Mesenchymal stem cell (in vitro differentiated cells and primary cell): ENCODE results near the gene UBR1.

Experiments used
- DNase-seq: peaks from one replicate; pipeline ENCODE4 v3.0.0-alpha.2; 2013
- H2AFZ ChIP-seq: one replicate; pipeline ENCODE4 v1.6.1; 2013; ENCODE audit warnings: low read depth, mild to moderate bottlenecking, control low read depth, inconsistent platforms, low read length, moderate library complexity
- H2AK5ac ChIP-seq: 2 replicates; pipeline ENCODE4 v1.6.1; 2013; ENCODE audit warnings: low read length, moderate library complexity, mild to moderate bottlenecking, inconsistent platforms; ENCODE audit not compliant: severe bottlenecking
- H2BK120ac ChIP-seq: one replicate; pipeline ENCODE4 v1.6.1; 2013; ENCODE audit warnings: low read depth, mild to moderate bottlenecking, inconsistent platforms, low read length, moderate library complexity
- H2BK12ac ChIP-seq, 2 experiments: one replicate each; pipeline ENCODE4 v1.6.1; 2013; ENCODE audit warnings: inconsistent platforms in 2 of 2, low read length in 2 of 2, mild to moderate bottlenecking in 2 of 2, moderate library complexity in 2 of 2, control low read depth in 1 of 2
- H2BK15ac ChIP-seq: one replicate; pipeline ENCODE4 v1.6.1; 2013; ENCODE audit warnings: mild to moderate bottlenecking, low read depth, inconsistent platforms; ENCODE audit not compliant: poor library complexity, severe bottlenecking
- H2BK5ac ChIP-seq: 2 replicates; pipeline ENCODE4 v1.6.1; 2013; ENCODE audit warnings: low read depth, mild to moderate bottlenecking, low read length, control low read depth, inconsistent platforms; ENCODE audit not compliant: poor library complexity, severe bottlenecking
- H3K14ac ChIP-seq, 2 experiments: one replicate each; pipeline ENCODE4 v1.6.1; 2013; ENCODE audit warnings: inconsistent platforms in 2 of 2, low read length in 2 of 2, control low read depth in 1 of 2, mild to moderate bottlenecking in 1 of 2, moderate library complexity in 1 of 2
- H3K18ac ChIP-seq, 2 experiments: one replicate each; pipeline ENCODE4 v1.6.1; 2013; ENCODE audit warnings: inconsistent platforms in 2 of 2, low read length in 2 of 2, control low read depth in 1 of 2, low read depth in 1 of 2, mild to moderate bottlenecking in 1 of 2
- H3K23ac ChIP-seq, 2 experiments: one replicate each; pipeline ENCODE4 v1.6.1; 2013; ENCODE audit warnings: inconsistent platforms in 2 of 2, low read length in 2 of 2, mild to moderate bottlenecking in 2 of 2, moderate library complexity in 2 of 2, control low read depth in 1 of 2
- H3K27ac ChIP-seq: 2 replicates; pipeline ENCODE4 v1.5.1; 2013; ENCODE audit warnings: mild to moderate bottlenecking, moderate library complexity, low read length, control low read depth, inconsistent platforms; ENCODE audit not compliant: poor library complexity, severe bottlenecking
- H3K27me3 ChIP-seq, 2 experiments: 2 replicates each; pipeline versions ENCODE4 v1.6.1 to v1.7.0; 2013; ENCODE audit warnings: low read length in 2 of 2, mild to moderate bottlenecking in 2 of 2, moderate library complexity in 2 of 2, control low read depth in 1 of 2, inconsistent platforms in 1 of 2; ENCODE audit not compliant: control insufficient read depth in 1 of 2, insufficient read depth in 1 of 2
- H3K36me3 ChIP-seq, 2 experiments: 2 replicates each; pipeline versions ENCODE4 v1.6.1 to v1.7.0; 2013; ENCODE audit warnings: low read length in 2 of 2, control low read depth in 1 of 2, inconsistent platforms in 1 of 2, low read depth in 1 of 2, mild to moderate bottlenecking in 1 of 2; ENCODE audit not compliant: insufficient read depth in 2 of 2, control insufficient read depth in 1 of 2
- H3K4ac ChIP-seq, 2 experiments: one replicate each; pipeline ENCODE4 v1.6.1; 2013; ENCODE audit warnings: inconsistent platforms in 2 of 2, low read length in 2 of 2, mild to moderate bottlenecking in 2 of 2, moderate library complexity in 2 of 2, control low read depth in 1 of 2, low read depth in 1 of 2
- H3K4me1 ChIP-seq: 2 replicates; pipeline ENCODE4 v1.6.1; 2013; ENCODE audit warnings: low read depth, low read length, control low read depth; ENCODE audit not compliant: control insufficient read depth, insufficient read depth
- H3K4me2 ChIP-seq: 2 replicates; pipeline ENCODE4 v1.6.1; 2013; ENCODE audit warnings: low read length, mild to moderate bottlenecking, inconsistent platforms; ENCODE audit not compliant: poor library complexity, severe bottlenecking
- H3K4me3 ChIP-seq, 2 experiments: 2 replicates each; pipeline versions ENCODE4 v1.5.1 to v1.7.0; 2013; ENCODE audit warnings: low read length in 2 of 2, mild to moderate bottlenecking in 2 of 2, control low read depth in 1 of 2, low read depth in 1 of 2; ENCODE audit not compliant: insufficient read depth in 1 of 2
- H3K79me1 ChIP-seq: replicated peaks from 2 replicates; pipeline ENCODE4 v1.6.1; 2013; ENCODE audit warnings: mild to moderate bottlenecking, control low read depth, low read length, inconsistent platforms; ENCODE audit not compliant: poor library complexity, severe bottlenecking
- H3K9ac ChIP-seq: 2 replicates; pipeline ENCODE4 v1.7.0; 2013; ENCODE audit warnings: mild to moderate bottlenecking, low read length, moderate library complexity
- H3K9me3 ChIP-seq: 2 replicates; pipeline ENCODE4 v1.7.0; 2013; ENCODE audit warnings: mild to moderate bottlenecking, low read length; ENCODE audit not compliant: control insufficient read depth
- H4K8ac ChIP-seq: one replicate; pipeline ENCODE4 v1.6.1; 2013; ENCODE audit warnings: inconsistent platforms, mild to moderate bottlenecking, low read length, moderate library complexity
- H4K91ac ChIP-seq: one replicate; pipeline ENCODE4 v1.6.1; 2013; ENCODE audit warnings: mild to moderate bottlenecking, low read length, inconsistent platforms
- WGBS: methylation state at CpG from one replicate; pipeline ENCODE4 v1.1.7; 2013; ENCODE audit warnings: mixed read lengths; 5-methylcytosine and 5-hydroxymethylcytosine counted together

The UBR1 gene

DNA sequence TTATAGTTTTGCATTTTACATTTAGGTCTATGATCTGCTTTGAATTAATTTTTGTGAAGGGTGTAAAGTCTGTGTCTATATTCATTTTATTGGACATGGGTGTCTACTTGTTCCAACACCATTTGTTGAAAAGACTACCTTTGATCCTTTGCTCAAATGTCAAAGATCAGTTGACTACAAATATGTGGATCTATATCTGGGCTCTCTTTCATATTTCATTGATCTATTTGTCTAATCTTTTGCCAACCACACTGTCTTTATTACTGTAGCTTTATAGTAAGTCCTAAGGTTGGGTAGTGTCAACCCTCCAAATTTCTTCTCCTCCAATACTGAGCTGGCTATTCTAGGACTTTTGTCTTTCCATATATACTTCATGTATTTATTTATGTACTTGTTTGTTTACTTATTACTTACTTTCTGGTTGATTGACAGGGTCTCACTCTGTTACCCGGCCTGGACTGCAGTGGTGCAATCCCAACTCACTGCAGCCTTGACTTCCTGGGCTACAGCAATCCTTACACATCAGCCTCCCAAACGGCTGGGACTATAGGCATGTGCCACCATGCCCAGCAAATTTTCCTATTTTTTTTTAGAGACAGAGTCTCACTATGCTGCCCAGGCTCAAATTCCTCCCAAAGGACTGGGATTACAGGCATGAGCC lies 131.5 kb downstream of the UBR1 start:
- Histone ChIP-seq H2AK5ac (no peak overlapping the region), H3K14ac (no peak overlapping the region), H2BK5ac (no peak overlapping the region), H3K4ac (no peak overlapping the region), H3K27ac (no peak overlapping the region), H3K4me3 (no peak overlapping the region), H3K18ac (no peak overlapping the region), H4K8ac (no peak overlapping the region), H3K9ac (no peak overlapping the region), H3K27me3 (no peaks in the 10 kb centered on the region), H3K36me3 (peaks cover 21 to 86% of the 10 kb centered on the region in 2 experiments), H3K4me2 (no peak overlapping the region), H4K91ac (no peak overlapping the region), H3K9me3 (no peaks in the 10 kb centered on the region), H3K4me1 (no peaks in the 10 kb centered on the region), H2BK12ac (no peak overlapping the region), H2BK15ac (no peak overlapping the region), H2AFZ (no peak overlapping the region), H2BK120ac (no peak overlapping the region), H3K23ac (no peak overlapping the region), H3K79me1 (peaks cover 1% of the 10 kb centered on the region)
- no peak for DNase-seq
- WGBS = 100% methylated on average over 2 of the region's 2 CpGs

DNA sequence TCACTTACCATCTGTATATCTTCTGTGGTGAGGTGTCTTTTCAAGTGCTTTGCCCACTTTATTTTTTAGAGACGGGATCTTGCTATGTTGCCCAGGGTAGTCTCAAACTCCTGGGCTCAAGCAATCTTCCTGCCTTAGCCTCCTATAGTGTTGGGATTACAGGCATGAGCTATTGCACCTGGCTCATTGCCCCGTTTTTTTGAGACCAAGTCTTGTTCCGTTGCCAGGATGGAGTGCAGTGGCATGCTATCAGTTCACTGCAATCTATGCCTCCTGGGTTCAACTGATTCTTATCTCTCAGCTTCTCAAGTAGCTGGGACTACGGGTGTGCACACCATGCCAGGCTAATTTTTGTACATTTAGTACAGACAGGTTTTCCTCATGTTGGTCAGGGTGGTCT lies 132.7 kb downstream of the UBR1 start:
- Histone ChIP-seq H2BK5ac (no peak overlapping the region), H3K36me3 (peaks cover 23 to 92% of the 10 kb centered on the region in 2 experiments), H2BK15ac (no peak overlapping the region), H3K4me3 (no peak overlapping the region), H4K91ac (no peak overlapping the region), H3K4me1 (no peaks in the 10 kb centered on the region), H3K23ac (no peak overlapping the region), H3K18ac (no peak overlapping the region), H4K8ac (no peak overlapping the region), H2AFZ (no peak overlapping the region), H3K27ac (no peak overlapping the region), H3K14ac (no peak overlapping the region), H3K9ac (no peak overlapping the region), H3K4ac (no peak overlapping the region), H3K27me3 (no peaks in the 10 kb centered on the region), H3K4me2 (no peak overlapping the region), H2BK120ac (no peak overlapping the region), H2AK5ac (no peak overlapping the region), H2BK12ac (no peak overlapping the region), H3K79me1 (peaks cover 3% of the 10 kb centered on the region), H3K9me3 (no peaks in the 10 kb centered on the region)
- 93% methylated on average over 4 of the region's 4 CpGs for WGBS
- DNase-seq = no peak

- WGBS = no CpG with 5 or more reads among the region's 1 CpG
- H3K27me3 ChIP-seq = no peaks in the 10 kb centered on the region
- H3K9ac ChIP-seq = no peak overlapping the region
- no peak overlapping the region for H2BK120ac ChIP-seq
- no peak overlapping the region for H2BK5ac ChIP-seq
- no peaks in the 10 kb centered on the region for H3K9me3 ChIP-seq
- no peak overlapping the region for H3K27ac ChIP-seq
- no peak overlapping the region for H3K4ac ChIP-seq
- no peaks in the 10 kb centered on the region for H3K4me1 ChIP-seq
- H3K14ac ChIP-seq = no peak overlapping the region
- H3K4me2 ChIP-seq = no peak overlapping the region
- H2AFZ ChIP-seq = no peak overlapping the region
- H2AK5ac ChIP-seq = no peak overlapping the region
- no peak overlapping the region for H3K4me3 ChIP-seq
- no peak overlapping the region for H4K91ac ChIP-seq
- peaks cover 23 to 79% of the 10 kb centered on the region in 2 experiments for H3K36me3 ChIP-seq
- H3K23ac ChIP-seq = no peak overlapping the region
- no peak overlapping the region for H4K8ac ChIP-seq
- peaks cover 5% of the 10 kb centered on the region for H3K79me1 ChIP-seq
- no peak overlapping the region for H2BK15ac ChIP-seq
- DNase-seq = no peak
- no peak overlapping the region for H2BK12ac ChIP-seq
- H3K18ac ChIP-seq = no peak overlapping the region
Observed at GRCh38 chr15:42971830-42972229, 134.0 kb downstream of the UBR1 start.

DNA sequence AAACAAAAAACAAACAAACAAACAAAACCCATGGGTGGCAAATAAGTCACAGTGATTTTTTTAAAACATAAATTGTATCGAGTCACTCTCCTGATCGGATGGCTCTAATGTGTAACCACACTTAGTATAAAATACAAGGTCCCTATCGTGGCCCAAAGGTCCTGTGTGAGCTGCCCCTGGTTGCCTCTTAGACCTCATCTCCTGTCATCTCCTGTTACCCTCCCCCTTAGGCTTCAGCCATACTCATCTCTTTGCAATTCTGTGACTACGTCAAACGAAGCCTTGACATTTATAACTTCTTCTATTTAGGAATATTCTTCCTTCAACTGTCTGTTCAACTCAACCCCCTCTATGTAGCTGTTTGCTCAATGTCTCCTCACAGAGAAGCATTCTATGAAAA lies 141.4 kb downstream of the UBR1 start:
- Histone ChIP-seq H2AFZ (no peak overlapping the region), H3K14ac (no peak overlapping the region), H3K4me2 (no peak overlapping the region), H3K4me1 (no peaks in the 10 kb centered on the region), H2AK5ac (no peak overlapping the region), H3K27ac (no peak overlapping the region), H3K79me1 (peaks cover 5% of the 10 kb centered on the region), H4K91ac (no peak overlapping the region), H3K4ac (no peak overlapping the region), H2BK12ac (no peak overlapping the region), H3K18ac (no peak overlapping the region), H3K27me3 (no peaks in the 10 kb centered on the region), H3K4me3 (no peak overlapping the region), H3K23ac (no peak overlapping the region), H2BK15ac (no peak overlapping the region), H4K8ac (no peak overlapping the region), H3K9me3 (no peaks in the 10 kb centered on the region), H3K36me3 (peaks cover 21 to 75% of the 10 kb centered on the region in 2 experiments), H2BK5ac (no peak overlapping the region), H3K9ac (no peak overlapping the region), H2BK120ac (no peak overlapping the region)
- DNase-seq = no peak
- 97% methylated on average over 5 of the region's 5 CpGs for WGBS
